GM18873 (cell line): ENCODE data around the gene MYBPH.

ENCODE experiments used
- ATAC-seq: cut with Tn5 transposase; IDR thresholded peaks from one replicate; pipeline ENCODE4 v1.9.1; 2021; ENCODE audit warnings: mild to moderate bottlenecking, moderate library complexity, moderate number of reproducible peaks; ENCODE audit not compliant: unreplicated experiment, low FRiP score

The MYBPH gene

DNA sequence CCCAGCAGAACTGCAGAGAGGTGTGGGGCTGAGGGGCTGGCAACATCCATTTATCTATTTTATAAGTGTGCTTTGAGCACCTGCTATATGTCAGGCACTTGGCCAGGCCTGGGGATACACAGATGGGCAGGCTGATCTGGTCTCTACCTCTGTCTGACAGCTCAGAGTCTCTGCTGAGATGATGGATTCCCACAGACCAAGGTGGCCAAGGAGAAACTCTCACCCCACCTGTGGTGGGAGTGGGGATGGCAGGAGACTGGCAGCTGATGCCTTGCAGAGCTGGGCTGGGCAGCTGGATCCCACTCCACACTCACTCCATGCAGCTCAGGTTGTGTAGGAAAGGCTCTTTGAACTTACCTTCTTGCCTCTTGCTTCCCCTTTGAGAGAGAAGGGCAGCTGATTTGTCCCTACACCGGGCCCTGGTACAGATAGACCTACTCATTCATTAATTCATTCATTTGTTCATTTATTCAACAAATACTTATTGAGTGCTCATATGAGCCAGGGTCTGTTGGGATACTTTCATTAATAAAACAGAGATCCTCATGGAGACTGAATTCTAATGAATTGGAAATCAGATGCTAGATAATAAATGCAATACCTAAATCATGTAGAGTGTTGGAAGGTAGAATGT is 39.1 kb downstream of the MYBPH start:
- ATAC-seq: no peak

DNA sequence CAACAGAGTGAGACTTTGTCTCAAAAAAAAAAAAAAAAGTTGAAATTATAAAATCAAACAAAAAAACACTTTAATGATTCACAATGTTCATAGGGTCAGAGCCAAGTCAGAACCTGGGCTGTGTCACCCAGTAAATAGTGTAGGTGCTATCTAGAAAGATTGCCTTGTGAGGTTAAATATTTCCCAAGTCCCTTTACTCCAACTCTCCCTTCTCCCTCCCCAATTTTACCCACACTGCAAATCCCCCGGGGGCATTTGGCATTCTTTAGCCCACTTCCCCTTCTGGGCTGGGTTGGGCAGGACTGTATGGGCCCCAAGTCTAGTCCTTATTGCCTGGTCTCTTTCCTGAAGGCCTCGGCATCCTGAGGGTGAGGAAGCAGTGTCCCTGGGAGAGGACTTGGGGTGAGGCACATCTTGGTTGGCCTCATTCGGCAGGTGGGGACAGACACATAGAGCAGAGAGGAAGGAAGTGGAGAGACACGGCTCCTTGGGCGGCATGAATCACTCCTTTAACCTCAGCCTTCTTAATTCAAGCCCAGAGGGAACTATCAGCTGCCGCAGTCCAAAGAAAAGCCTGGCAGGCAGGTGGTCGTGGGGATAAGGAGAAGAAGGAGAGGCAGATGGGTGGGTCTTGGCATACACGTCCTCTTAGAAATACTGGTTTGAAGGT is 39.9 kb downstream of the MYBPH start:
- no peak for ATAC-seq

DNA sequence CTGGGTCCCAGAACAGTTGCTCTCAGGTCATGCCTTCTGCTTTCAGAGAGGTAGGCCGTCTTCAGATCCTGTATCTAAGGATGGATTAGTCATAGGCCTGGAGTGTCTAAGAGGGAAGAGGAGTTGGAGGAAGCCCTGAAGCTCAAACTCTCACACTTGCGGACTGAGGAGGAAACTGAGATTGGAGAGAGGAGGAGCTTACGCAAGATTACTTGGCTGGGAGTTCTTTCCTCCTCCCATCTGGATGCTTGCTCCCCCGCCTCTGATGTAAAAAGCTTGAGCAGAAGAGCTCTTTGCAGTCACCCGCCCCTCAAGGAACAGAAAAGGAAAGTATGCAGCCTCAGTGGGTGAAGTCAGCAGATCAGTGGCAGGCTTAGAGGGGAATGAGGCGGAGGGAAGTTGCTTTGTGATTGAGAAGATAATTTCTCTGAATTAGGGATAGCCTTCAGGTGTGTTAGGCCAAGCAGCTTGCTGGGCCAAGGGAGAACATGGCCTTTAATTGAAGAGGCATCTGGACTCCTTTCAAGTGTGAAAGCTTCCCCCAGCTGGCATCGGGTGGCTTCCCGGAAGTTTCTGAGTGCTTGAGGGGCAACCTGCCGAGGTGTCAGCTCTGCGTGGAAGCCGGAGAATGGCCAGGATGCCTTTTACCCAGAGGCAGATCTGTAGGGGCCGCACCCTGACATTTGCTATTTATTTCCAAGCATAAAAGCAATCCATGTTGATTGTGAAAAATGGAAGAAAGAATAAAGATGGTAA is 41.5 kb downstream of the MYBPH start:
- ATAC-seq: no peak

DNA sequence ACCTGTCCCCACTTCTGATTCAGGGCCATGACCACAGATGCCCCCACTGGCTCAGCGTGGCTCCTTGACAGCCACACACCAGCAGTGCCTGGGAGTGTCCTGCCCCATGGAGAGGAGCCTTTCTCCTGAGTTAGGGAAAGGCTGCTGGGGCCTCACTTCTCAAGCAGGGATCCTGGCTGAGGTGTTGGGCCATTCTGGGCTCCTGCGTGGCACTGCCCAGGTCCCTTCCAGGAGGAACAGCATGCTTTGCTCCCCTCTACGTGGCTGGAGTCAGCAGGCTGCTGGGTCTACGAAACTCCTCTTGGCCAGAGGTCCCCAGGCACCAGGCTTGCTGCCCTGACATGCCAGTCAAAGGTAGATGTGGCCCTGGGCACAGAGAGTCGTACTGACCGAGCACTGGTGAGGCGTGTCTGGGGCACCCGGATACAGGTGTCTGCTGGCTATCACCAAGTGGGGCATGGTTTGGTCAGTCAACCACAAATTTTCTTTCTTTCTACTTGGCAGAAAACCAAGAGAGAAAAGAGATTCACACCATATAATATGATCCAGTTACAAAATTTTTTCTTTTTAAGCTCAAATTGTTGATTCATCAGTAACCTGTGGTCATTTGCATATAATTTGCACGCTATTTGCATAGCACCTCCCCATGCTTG is 44.0 kb downstream of the MYBPH start:
- ATAC-seq: no peak

DNA sequence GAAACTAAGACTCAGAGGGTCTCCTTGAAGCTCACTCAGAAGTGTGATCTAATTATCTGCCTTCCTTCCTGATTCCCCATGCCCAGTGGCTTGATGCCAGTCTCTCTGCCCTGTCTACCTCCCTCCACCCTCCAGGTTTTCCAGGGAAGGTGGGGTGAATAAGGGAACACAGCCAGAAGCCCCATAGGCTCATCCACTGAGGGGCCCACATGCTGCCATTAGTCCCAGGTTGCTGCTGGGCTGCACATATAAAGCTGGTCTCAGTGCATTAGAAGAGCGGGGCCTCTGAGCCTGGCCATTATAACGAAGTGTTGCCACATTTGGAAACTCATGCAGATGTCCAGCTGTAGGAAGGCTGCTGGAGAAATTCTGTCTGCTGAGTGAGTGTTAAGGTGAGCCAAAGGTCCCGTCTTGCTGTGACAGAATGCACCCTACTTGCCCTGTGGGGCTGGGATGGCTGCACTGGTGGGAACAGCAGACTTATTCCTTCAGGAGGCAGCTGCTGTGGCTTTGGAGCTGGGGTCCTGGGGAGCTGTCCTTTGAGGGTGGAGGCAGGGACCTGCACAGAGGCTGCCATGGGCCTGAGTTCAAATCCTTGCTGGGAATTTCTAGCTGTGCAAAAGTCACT is 45.2 kb downstream of the MYBPH start:
- no peak for ATAC-seq

DNA sequence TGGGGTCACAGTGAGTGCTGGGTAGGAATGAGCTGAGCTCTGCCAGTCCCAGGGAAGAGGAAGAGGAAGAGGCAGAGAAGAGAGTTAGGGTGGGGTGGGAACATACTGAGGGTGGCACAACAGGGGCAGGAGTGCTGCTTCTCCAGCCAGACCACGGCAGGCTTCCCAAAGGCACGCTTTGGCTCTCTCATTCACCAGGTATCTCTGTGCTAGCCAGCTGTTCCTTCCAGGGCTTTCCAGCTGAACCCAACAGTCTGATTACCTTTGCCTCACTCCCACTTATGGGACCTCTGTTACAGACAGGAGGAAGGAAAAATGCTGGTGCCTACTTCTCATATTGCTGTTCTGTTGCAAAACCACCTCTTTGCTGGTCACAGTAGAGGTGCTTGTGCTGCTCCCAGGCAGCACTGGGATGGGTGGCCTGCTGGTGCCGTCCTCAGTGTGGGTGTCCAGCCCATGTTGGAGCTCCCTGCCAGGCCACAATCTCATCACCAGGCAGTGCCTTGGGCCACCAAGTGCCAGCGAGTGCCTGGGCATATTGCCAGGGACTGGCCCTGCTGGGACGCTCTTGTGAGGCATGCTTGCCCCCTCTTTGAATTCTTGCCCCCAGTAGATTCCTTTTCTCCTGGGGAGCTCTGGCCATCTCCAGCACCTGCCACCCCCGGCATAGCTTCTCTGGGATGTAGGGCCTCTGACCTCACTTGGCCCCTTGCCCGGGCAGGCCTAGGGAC is 46.0 kb downstream of the MYBPH start:
- no peak for ATAC-seq

DNA sequence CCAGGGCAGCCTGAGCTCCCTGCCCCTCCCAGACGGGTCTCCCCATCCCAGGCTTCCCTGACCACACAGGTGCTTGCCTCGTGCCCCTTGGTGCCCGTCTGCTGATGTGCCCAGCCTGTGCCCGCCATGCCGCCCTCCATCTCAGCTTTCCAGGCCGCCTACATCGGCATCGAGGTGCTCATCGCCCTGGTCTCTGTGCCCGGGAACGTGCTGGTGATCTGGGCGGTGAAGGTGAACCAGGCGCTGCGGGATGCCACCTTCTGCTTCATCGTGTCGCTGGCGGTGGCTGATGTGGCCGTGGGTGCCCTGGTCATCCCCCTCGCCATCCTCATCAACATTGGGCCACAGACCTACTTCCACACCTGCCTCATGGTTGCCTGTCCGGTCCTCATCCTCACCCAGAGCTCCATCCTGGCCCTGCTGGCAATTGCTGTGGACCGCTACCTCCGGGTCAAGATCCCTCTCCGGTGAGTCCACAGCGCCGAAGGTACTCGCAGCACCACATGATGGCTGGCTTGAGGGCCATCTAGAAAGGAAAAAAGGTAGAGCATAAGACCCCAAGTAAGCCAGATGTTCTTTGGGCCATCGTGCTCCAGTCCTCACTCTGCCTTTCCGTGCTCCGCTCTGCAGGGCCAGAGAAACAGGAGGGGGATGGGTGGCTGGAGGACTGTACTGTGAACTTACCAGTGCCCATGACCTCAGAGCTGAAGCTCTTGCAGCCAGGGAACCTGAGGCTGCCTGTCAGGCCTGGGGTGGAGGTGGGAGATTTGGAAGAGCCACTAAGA is 46.7 kb downstream of the MYBPH start:
- ATAC-seq: no peak

DNA sequence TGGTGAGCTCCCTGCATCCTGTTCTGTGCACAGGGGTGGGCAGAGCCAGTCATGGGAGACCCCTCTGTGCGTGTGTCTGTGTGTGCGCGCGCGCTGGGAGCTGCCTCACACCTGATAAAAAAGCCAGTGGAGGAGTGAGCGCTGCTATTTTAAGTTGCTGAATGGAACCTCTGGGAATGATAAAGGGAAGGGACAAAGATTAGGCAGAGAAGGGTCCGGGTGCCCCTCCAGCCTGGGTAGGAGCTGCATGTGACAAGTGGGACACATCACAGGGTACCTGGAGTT is 47.3 kb downstream of the MYBPH start:
- ATAC-seq: no peak

DNA sequence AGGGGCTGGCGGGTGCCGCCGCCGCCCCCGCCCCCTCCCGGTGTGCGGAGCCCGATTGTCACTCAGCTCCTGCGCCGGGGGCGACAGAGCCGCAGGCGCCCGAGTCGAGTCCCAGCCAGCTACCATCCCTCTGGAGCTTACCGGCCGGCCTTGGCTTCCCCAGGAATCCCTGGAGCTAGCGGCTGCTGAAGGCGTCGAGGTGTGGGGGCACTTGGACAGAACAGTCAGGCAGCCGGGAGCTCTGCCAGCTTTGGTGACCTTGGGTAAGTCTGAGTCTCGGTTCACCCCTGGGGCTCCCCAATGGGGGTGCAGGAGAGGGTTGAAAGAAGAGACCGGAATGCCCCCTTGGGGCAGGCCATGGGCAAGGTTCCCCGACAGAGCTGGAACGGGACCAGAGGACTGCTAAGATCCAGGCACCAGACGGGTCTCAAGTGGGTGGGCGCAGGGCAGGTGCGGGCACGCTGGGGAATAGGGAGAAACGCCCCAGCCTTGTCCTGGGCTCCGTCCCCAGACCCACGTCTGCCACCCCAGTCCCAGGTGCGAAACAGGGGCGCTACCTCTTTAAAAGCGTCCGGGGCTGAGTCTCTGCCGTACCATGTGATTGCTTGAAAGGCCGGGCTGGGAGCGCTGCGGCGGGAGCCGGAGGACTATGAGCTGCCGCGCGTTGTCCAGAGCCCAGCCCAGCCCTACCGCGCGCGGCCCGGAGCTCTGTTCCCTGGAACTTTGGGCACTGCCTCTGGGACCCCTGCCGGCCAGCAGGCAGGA is 47.8 kb downstream of the MYBPH start, which contains the start of gene ADORA1:
ADORA1 (plus strand) TSS at position 61 of the 765 bp plus-strand sequence. CDS start 1,116 bp downstream, outside the sequence.
- no peak for ATAC-seq

DNA sequence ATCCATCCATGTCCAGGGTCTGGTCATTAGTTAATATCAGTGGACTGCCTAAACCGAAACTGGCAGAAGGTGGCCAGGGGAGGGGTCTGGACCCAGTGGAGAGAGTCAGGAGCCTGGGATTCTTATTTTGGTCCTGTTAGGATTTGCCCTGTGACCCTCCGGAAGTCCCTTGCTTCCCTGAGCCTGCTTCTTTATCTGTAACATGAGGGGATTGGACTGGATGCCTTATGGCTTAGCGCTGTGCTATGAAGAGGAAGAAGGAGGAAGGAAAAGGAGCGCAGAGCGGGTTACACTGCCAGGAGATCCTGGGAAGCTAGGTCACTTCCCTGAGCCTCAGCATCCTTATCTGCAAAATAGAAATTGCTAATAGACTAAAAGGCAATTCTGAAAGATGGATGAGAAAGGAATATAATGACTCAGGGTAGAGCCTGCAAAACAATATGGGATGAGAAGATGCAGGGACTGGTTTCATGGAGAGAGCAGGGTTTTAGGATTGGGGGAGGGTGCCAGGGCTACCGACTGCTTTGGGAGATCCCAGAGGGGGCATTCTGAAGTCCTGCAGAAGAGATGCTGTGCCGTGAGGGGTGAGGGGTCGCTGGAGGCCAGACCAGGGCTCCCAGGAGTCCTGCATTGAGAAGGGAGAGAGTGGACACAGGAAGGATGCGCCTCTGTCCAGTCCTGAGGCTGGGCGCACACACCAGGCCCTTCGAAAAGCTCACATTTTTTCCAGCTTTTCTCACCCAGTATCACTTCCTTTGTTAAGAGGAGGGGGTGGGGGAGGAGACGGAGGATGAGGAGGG is 48.6 kb downstream of the MYBPH start:
- ATAC-seq: no peak

DNA sequence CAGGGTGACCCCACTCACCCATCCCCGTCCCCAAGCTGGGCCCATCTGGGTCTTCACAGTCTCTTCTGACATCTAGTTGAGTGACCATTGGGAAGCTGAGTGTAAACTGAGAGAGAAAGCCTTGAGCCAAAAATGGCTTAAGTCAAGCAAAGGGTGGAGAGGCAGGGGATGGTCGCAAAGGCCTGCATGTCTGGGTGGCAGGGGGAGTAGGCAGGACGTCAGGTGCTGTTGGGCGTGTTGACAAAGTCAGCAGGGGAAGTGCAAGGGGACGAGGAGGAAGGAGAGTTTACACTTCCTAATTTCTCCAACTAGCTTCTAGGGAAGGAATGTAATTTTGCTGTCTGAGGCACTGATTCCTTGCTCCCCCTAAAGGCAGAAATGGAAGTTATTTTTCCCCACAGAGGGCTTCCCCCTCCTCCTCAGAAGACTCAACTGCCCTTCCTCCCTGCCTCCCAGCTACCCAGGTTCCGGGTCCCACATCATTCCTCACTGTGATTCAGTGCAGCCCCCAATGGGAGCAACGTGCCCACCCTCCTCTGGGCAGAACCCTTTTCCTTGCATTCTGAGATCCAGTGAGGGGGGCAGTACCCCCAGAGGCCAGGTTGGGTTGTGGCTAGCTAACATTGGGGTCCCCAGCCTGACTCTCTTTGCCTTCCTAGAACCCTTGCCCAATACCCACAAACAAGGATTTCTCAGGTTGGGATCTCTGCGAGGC is 49.3 kb downstream of the MYBPH start:
- ATAC-seq: no peak

DNA sequence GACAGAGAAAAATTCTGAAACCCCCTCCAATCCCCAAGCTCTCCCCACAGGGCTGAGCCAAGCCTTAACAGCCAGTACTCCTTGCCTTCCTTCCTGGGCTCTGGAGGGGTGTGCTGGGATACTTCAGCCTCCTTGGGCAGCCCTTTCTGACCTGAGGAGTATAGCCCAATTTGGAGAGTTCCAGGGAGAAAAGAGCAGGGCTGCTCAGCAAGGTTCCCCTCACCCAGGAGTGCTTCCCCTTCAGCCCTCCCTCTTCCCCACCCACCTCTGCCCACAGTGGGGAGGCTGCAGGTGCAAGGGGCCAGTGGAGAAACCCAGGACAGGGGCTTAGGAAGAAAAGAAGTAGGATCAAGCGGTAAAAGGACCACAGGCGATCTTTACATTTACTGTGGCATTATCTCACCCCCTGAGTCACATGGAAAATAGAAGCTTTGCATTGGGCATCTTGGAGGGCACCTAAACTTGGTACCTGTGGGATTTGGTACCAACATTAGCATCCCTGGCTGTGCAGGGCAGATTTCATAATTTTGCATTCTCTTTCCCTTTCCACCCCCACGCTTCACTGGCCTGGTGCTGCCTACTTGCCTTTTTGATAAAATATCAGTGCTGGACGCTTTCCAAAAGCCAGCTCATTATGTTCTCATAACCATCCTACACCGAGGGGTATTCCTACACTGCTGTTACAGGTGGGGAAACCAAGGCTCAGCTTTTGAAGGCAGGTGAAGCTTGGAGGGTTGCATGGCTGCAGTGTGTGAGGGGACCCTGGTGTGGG is 50.9 kb downstream of the MYBPH start:
- no peak for ATAC-seq

DNA sequence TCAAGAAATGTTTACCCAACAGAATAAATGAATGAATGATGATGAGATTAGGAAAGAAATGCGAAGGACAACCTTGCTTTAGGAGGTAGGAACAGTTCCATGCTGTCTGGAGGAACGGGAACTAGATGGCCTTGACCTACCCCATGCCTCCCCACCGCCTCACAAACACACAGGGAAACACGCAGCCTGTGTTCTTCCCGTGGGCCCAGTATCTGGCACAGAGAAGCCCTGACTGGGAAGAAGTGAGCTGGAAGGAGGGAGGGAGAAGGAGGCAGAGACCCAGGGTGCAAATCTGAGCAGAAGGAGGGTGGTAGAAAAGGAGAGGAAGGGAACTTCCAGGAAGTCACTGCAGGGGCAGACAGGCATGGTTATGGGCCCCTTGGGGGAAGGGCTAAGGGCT is 51.6 kb downstream of the MYBPH start:
- no peak for ATAC-seq

DNA sequence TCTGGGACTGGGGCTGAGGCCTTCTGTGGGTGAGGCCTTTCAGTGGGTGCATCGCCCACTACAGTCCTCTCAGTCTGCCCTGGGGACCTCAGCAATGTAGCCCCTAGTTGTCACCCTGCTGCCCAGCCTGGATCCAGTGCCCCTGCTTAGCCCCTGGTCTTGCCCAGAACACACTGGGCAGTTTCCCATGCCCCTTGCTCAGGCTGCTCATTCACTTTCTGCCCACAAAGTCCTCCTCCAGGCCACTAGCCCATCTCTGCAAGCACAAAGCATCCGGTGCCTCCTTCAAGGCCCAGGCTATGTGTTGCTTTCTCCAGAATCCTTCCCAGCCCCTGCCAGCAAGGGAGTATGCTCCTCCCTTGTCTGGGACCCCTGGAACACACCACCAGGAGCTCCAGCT is 53.5 kb downstream of the MYBPH start:
- ATAC-seq: no peak

DNA sequence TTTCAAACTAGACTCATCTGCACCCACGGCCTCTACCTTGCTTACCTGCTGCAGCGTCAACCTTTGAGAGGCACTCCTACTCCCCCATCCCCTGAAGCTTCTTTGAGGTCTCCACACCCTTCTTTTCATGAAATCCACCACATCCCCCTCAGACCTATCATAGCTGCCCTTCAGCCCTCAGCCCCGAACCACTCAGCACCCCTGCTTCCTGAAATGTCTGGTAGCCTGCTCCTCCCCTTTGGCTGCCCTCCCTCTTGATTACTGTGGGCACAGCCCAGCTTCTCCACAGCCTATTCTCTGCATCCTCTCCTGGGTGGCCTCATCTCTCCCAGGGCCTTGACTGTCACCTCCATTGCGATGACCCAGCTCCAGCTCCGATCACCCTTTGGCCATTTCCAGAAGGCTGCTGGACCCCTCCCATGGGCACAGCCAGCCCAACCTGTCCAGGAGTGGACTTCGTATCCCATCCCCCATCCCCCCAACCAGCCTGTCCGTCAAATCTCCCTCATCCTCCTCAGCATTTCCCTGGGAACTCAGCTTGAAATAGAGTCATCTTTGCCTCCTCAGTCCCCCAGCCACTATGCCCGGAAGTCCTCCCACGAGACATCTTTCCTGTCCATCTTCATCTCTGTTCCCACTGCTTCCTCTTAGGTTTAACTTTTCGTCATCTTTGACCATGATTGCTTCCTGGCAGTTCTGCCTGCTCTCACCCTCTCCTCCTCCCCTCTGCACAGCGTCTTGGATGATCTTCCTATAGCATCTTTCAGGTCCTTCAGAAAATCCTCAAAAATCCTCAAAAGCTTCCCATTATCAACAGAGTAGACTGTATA is 54.2 kb downstream of the MYBPH start:
- ATAC-seq: no peak
